WTC11 (cell line): ENCODE results near the gene AQP3. TPM values are rescaled to one million over a fixed set of nuclear protein-coding genes. Genes with fewer than 3 reads are reported as not detected.

ENCODE experiments used
- ATAC-seq: fragments of 200-7000 bp; cut with Tn5 transposase; 2 replicates; pipeline ENCODE4 v1.10.0; 2021; ENCODE audit warnings: mild to moderate bottlenecking, moderate library complexity
- CTCF ChIA-PET: fragments of 300-600 bp; sonication (Branson Sonifier 250); formaldehyde crosslinking; loops from one replicate; lab custom pipeline; 2021; ENCODE audit warnings: antibody characterized with exemption; lab: Charles Lee
- POLR2A ChIA-PET: fragments of 350-600 bp; sonication (Branson Sonifier 250); formaldehyde crosslinking; loops from one replicate; lab custom pipeline; 2021; ENCODE audit warnings: antibody characterized with exemption; lab: Charles Lee
- DNase-seq: peaks from one replicate; pipeline ENCODE4 v3.0.0; 2021; ENCODE audit warnings: low spot score
- H3K27ac Mint-ChIP-seq: 2 replicates; pipeline ENCODE4 v1.8.0; 2021; ENCODE audit warnings: mixed read lengths
- H3K27me3 Mint-ChIP-seq: 2 replicates; pipeline ENCODE4 v1.8.0; 2021; ENCODE audit warnings: low read depth, mild to moderate bottlenecking, moderate library complexity, mixed read lengths
- H3K36me3 Mint-ChIP-seq: 2 replicates; pipeline ENCODE4 v1.8.0; 2021; ENCODE audit warnings: mixed read lengths
- H3K4me1 Mint-ChIP-seq: 2 replicates; pipeline ENCODE4 v1.8.0; 2022; ENCODE audit warnings: mixed read lengths
- H3K4me3 Mint-ChIP-seq: 2 replicates; pipeline ENCODE4 v1.8.0; 2021; ENCODE audit warnings: mild to moderate bottlenecking, moderate library complexity, mixed read lengths
- H3K9me3 Mint-ChIP-seq: 2 replicates; pipeline ENCODE4 v1.8.0; 2021; ENCODE audit warnings: mixed read lengths
- CREM ChIP-seq: sonication (generic); formaldehyde crosslinking; IDR thresholded peaks from 2 replicates; pipeline ENCODE4 v1.8.1; 2022; ENCODE audit warnings: mild to moderate bottlenecking, missing genetic modification reagents, moderate library complexity
- FOXJ3 ChIP-seq: sonication (generic); formaldehyde crosslinking; IDR thresholded peaks from 2 replicates; pipeline ENCODE4 v1.9.0; 2021; ENCODE audit warnings: missing genetic modification reagents, mild to moderate bottlenecking, borderline replicate concordance
- GABPB1 ChIP-seq: sonication (generic); formaldehyde crosslinking; IDR thresholded peaks from 2 replicates; pipeline ENCODE4 v1.8.1; 2023; ENCODE audit warnings: mild to moderate bottlenecking, missing genetic modification reagents
- ZBTB21 ChIP-seq: sonication (generic); formaldehyde crosslinking; IDR thresholded peaks from 2 replicates; pipeline ENCODE4 v1.8.1; 2023; ENCODE audit warnings: mild to moderate bottlenecking, missing genetic modification reagents, borderline replicate concordance
- ZNF219 ChIP-seq: sonication (generic); formaldehyde crosslinking; IDR thresholded peaks from 2 replicates; pipeline ENCODE4 v1.8.0; 2023; ENCODE audit warnings: missing genetic modification reagents, mild to moderate bottlenecking, borderline replicate concordance
- ZNF671 ChIP-seq: fragments of 250-450 bp; sonication (Bioruptor Pico); IDR thresholded peaks from 2 replicates; pipeline ENCODE4 v1.8.0; 2021; ENCODE audit warnings: mild to moderate bottlenecking
- total RNA-seq: library from RNA; stranded (reverse); gene quantifications from 3 replicates; pipeline ENCODE4 v1.2.3, GENCODE V29; 2021
- TF ChIP-seq, protein P1 (sequence below): sonication (generic); formaldehyde crosslinking; IDR thresholded peaks from 2 replicates; pipeline ENCODE4 v1.8.1; 2022; ENCODE audit warnings: mild to moderate bottlenecking, missing genetic modification reagents, moderate library complexity, borderline replicate concordance
- TF ChIP-seq, protein P2 (sequence below): sonication (generic); formaldehyde crosslinking; IDR thresholded peaks from 2 replicates; pipeline ENCODE4 v1.8.0; 2023; ENCODE audit warnings: missing genetic modification reagents
- TF ChIP-seq, protein P3 (sequence below): fragments of 250-450 bp; sonication (Bioruptor Pico); IDR thresholded peaks from 2 replicates; pipeline ENCODE4 v1.9.0; 2021; ENCODE audit warnings: mild to moderate bottlenecking, borderline replicate concordance
- TF ChIP-seq, protein P4 (sequence below): sonication (generic); formaldehyde crosslinking; conservative IDR thresholded peaks from 2 replicates; pipeline ENCODE4 v1.8.1; 2023; ENCODE audit warnings: mild to moderate bottlenecking, low read depth, missing genetic modification reagents, moderate library complexity

The AQP3 gene
- total RNA-seq, 1 experiment from 2014 or later, result 3.0 TPM

DNA sequence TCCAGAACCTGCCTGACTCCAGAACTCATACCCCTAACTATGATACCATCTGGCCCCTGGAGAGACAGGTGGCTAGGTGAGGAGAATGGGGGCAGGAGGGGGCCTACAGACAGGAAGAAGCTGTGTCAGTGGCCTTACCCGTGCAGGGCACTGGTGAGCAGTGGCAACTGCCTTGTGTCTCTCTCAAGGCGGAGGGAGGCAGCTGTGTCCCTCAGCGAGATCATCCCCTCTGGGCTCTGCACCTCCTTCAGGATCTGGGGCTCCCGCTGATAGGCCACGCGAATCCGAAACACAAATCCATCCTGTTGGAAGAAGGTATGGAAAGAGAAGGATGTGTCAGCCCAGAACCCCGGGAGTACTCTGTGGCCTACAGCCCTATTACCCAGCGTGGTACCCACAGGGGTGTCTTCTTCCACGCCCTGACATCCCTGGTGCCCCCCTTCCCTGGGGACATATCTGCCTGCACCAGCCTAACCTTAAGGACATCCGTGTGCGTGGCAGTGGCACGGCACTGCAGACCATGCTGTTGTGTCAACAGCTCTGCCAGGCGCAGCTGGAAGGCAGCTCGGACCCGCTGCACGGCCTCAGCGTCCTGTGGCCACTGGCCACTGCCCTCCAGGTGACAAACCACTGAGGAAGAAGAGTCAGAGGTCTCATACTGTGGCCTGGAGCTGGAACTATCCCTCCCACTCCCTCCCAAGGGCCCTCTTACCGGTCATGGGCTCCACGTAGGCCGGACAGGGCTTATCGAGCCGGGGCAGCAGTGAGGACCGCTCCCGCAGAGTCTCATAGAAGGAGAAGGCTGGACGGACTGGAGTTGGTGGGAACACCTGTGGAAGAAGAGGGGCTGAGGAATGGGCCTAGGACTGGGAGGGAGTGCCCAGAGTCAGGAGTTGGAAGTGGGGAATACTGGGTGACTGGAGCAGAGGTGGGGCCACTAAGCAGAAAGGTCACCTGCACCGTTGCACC, 18.5 kb upstream of the AQP3 start:
- Mint-ChIP-seq H3K4me1 (no peaks in the 10 kb centered on the region), H3K9me3 (no peaks in the 10 kb centered on the region), H3K27me3 (no peaks in the 10 kb centered on the region), H3K36me3 (peaks cover 66% of the 10 kb centered on the region), H3K27ac (no peak overlapping the region), H3K4me3 (no peak overlapping the region)
- DNase-seq (no peak), ATAC-seq (no peak)
- ChIA-PET POLR2A (interaction anchor here (1.0 to 1.5 kb wide), 2 partner anchors 84 to 90 kb away, joined by 4 to 6 read pairs; no protein-coding TSS in a partner anchor), CTCF (interaction anchor here (0.6 to 2.8 kb wide), 40 partner anchors 8 to 256 kb away, joined by 3 to 76 read pairs (median 5); partner anchors contain the start of genes AQP3, AQP7, NFX1 and NOL6)
- TF ChIP-seq, protein P1, sequence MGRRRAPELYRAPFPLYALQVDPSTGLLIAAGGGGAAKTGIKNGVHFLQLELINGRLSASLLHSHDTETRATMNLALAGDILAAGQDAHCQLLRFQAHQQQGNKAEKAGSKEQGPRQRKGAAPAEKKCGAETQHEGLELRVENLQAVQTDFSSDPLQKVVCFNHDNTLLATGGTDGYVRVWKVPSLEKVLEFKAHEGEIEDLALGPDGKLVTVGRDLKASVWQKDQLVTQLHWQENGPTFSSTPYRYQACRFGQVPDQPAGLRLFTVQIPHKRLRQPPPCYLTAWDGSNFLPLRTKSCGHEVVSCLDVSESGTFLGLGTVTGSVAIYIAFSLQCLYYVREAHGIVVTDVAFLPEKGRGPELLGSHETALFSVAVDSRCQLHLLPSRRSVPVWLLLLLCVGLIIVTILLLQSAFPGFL (CRISPR knock-in tag), result peak; percentile 55; the same call in 1 of the 2 replicates
- TF ChIP-seq ZNF671 (CRISPR knock-in tag), result no peak

DNA sequence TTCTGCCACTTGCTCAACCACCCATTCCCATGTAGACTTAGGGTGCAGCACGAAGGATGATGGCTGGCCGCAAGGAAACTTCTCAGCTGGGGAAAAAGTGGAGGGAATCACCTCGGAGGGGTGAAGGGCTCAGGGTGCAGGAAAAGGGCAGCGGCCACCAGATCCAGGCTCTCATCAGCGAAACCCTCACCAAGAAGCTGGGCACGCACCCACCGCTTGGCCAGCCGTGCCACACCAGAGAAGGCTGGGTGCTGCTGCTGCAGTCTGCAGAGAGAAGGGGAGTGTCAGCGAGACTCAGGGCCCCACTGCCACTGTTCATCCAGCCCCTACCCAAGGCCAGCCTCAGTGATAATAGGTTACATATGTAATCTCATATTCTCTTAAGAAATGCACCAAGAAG, 17.7 kb upstream of the AQP3 start:
- Mint-ChIP-seq H3K9me3 (no peaks in the 10 kb centered on the region), H3K36me3 (peaks cover 59% of the 10 kb centered on the region), H3K27ac (no peak overlapping the region), H3K4me1 (no peaks in the 10 kb centered on the region), H3K4me3 (no peak overlapping the region), H3K27me3 (no peaks in the 10 kb centered on the region)
- DNase-seq (no peak), ATAC-seq (no peak)
- ChIA-PET POLR2A (no interaction called here), CTCF (interaction anchor here (0.8 to 3.0 kb wide), 5 partner anchors 10 to 91 kb away, joined by 3 to 16 read pairs (median 4); partner anchors contain the start of gene NOL6)
- TF ChIP-seq, protein P2, sequence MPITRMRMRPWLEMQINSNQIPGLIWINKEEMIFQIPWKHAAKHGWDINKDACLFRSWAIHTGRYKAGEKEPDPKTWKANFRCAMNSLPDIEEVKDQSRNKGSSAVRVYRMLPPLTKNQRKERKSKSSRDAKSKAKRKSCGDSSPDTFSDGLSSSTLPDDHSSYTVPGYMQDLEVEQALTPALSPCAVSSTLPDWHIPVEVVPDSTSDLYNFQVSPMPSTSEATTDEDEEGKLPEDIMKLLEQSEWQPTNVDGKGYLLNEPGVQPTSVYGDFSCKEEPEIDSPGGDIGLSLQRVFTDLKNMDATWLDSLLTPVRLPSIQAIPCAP (CRISPR knock-in tag), result no peak
- TF ChIP-seq ZBTB21 (CRISPR knock-in tag), result no peak
- TF ChIP-seq, protein P3, sequence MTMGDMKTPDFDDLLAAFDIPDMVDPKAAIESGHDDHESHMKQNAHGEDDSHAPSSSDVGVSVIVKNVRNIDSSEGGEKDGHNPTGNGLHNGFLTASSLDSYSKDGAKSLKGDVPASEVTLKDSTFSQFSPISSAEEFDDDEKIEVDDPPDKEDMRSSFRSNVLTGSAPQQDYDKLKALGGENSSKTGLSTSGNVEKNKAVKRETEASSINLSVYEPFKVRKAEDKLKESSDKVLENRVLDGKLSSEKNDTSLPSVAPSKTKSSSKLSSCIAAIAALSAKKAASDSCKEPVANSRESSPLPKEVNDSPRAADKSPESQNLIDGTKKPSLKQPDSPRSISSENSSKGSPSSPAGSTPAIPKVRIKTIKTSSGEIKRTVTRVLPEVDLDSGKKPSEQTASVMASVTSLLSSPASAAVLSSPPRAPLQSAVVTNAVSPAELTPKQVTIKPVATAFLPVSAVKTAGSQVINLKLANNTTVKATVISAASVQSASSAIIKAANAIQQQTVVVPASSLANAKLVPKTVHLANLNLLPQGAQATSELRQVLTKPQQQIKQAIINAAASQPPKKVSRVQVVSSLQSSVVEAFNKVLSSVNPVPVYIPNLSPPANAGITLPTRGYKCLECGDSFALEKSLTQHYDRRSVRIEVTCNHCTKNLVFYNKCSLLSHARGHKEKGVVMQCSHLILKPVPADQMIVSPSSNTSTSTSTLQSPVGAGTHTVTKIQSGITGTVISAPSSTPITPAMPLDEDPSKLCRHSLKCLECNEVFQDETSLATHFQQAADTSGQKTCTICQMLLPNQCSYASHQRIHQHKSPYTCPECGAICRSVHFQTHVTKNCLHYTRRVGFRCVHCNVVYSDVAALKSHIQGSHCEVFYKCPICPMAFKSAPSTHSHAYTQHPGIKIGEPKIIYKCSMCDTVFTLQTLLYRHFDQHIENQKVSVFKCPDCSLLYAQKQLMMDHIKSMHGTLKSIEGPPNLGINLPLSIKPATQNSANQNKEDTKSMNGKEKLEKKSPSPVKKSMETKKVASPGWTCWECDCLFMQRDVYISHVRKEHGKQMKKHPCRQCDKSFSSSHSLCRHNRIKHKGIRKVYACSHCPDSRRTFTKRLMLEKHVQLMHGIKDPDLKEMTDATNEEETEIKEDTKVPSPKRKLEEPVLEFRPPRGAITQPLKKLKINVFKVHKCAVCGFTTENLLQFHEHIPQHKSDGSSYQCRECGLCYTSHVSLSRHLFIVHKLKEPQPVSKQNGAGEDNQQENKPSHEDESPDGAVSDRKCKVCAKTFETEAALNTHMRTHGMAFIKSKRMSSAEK (CRISPR knock-in tag), result no peak
- TF ChIP-seq, protein P4, sequence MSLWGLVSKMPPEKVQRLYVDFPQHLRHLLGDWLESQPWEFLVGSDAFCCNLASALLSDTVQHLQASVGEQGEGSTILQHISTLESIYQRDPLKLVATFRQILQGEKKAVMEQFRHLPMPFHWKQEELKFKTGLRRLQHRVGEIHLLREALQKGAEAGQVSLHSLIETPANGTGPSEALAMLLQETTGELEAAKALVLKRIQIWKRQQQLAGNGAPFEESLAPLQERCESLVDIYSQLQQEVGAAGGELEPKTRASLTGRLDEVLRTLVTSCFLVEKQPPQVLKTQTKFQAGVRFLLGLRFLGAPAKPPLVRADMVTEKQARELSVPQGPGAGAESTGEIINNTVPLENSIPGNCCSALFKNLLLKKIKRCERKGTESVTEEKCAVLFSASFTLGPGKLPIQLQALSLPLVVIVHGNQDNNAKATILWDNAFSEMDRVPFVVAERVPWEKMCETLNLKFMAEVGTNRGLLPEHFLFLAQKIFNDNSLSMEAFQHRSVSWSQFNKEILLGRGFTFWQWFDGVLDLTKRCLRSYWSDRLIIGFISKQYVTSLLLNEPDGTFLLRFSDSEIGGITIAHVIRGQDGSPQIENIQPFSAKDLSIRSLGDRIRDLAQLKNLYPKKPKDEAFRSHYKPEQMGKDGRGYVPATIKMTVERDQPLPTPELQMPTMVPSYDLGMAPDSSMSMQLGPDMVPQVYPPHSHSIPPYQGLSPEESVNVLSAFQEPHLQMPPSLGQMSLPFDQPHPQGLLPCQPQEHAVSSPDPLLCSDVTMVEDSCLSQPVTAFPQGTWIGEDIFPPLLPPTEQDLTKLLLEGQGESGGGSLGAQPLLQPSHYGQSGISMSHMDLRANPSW (CRISPR knock-in tag), result no peak
- no peak for TF ChIP-seq CREM (CRISPR knock-in tag)
- no peak for TF ChIP-seq FOXJ3 (CRISPR knock-in tag)
- no peak for TF ChIP-seq GABPB1 (CRISPR knock-in tag)
- no peak for TF ChIP-seq ZNF219 (CRISPR knock-in tag)
